IPS DF 6.9 (cell line): Measurements from ENCODE around the gene CNOT4.
"Not testable (repeated sequence)": the region's sequence is repeated elsewhere in the genome, so short reads cannot be mapped to it uniquely, and the experiment has no call there.

Source experiments
- DNase-seq: peaks from one replicate; pipeline ENCODE4 v3.0.0-alpha.2; 2013; ENCODE audit warnings: low read depth, low spot score
- H3K27ac ChIP-seq: one replicate; pipeline ENCODE4 v1.5.1; 2013; ENCODE audit warnings: low read length, control low read depth
- H3K27me3 ChIP-seq: 2 replicates; pipeline ENCODE4 v1.6.1; 2013; ENCODE audit warnings: mild to moderate bottlenecking, low read length; ENCODE audit not compliant: control insufficient read depth, insufficient read depth
- H3K36me3 ChIP-seq: 2 replicates; pipeline ENCODE4 v1.6.1; 2013; ENCODE audit warnings: low read length; ENCODE audit not compliant: control insufficient read depth, insufficient read depth
- H3K4me1 ChIP-seq: 2 replicates; pipeline ENCODE4 v1.6.1; 2013; ENCODE audit warnings: low read length; ENCODE audit not compliant: control insufficient read depth, insufficient read depth
- H3K4me3 ChIP-seq: 2 replicates; pipeline ENCODE4 v1.5.1; 2013; ENCODE audit warnings: mild to moderate bottlenecking, low read length
- H3K9me3 ChIP-seq: 2 replicates; pipeline ENCODE4 v1.6.1; 2013; ENCODE audit warnings: low read length, inconsistent platforms; ENCODE audit not compliant: control insufficient read depth, insufficient read depth
- WGBS: extraction: QIAGEN DNeasy Blood & Tissue Kit; methylation state at CpG from one replicate; pipeline ENCODE4 v1.1.7; 2013; ENCODE audit warnings: mixed read lengths, missing lambda C conversion rate; ENCODE audit not compliant: insufficient read length, insufficient coverage; 5-methylcytosine and 5-hydroxymethylcytosine counted together

The CNOT4 gene

GRCh38 chr7:135320953-135321352 lies 188.9 kb downstream of the CNOT4 start:
- H3K27me3 ChIP-seq = not testable (repeated sequence)

GRCh38 chr7:135320268-135320667 lies 189.6 kb downstream of the CNOT4 start:
- no CpG with 5 or more reads among the region's 8 CpGs for WGBS
- no peaks in the 10 kb centered on the region for H3K36me3 ChIP-seq
- no peak overlapping the region for H3K4me3 ChIP-seq
- no peaks in the 10 kb centered on the region for H3K27me3 ChIP-seq
- no peak for DNase-seq
- no peaks in the 10 kb centered on the region for H3K4me1 ChIP-seq
- no peak overlapping the region for H3K27ac ChIP-seq
- H3K9me3 ChIP-seq = no peaks in the 10 kb centered on the region

More at GRCh38 chr7:135320953-135321352, 188.9 kb downstream of the CNOT4 start:
- no CpG with 5 or more reads among the region's 6 CpGs for WGBS
- not testable (repeated sequence) for DNase-seq, H3K36me3 ChIP-seq, H3K27ac ChIP-seq, H3K4me3 ChIP-seq, H3K9me3 ChIP-seq, H3K4me1 ChIP-seq

DNA sequence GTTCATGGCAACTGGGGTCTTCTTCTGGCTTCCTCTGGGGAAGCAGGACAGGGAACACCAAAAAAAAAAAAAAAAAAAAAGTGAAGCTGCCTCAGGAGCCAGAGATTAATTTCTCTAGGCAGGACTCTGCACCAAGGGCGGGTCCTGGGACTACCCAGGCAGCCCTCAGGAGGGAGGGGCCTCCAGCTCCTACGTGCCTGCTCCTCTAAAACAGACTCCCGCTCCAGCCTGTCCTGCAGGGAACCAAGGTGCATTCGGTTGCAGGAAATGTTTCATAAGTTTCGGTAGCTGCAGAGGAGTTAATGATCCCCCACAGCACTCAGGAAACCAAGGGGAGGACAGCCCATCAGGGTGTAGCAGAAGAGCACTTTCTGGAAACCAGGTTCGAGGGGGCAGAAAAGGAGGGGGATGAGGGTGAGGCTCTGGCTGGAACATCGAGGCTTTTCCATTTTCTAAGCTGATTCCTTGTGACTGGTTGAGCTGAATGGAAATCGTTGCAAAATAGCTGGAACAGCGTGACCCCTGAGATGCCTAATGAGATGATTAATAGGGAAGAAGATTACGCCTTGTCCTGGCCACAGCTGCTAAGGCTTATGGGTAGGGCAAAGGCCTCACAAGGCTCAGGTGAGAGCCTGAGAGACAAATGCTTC lies 192.1 kb downstream of the CNOT4 start:
- H3K27me3 ChIP-seq = no peaks in the 10 kb centered on the region
- DNase-seq = no peak

DNA sequence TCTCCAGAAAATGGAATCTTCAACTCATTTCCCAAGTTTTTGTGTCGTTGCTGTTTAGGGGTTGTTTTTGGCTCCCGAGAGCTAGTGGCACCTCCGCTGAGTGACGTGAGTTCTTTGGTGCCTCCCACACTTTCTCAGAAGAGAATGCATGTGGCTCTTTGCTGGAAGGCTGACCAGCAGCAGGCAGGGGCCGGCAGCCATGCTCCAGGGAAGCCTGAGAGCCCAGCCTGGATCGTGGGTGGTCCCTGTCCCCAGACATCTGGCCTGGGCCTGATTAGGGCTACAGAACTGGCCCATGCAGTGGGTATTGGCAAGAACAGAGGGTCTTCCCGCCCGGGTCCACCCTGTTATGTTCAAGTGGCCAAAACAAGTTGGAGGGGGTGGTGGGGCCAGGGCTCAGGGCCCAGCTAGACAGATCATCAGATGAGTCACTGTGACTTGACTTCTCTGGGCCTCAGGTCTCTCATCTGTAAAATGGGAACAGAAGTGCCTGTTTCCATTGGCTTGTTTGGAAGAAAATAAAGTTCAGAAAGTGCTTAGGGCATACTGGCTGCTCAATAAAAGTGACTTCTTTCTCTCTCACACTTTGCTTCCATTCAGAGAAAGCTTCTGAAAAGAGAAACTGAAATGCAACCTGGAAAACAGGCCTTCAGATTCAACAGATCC lies 193.1 kb downstream of the CNOT4 start:
- no peak for DNase-seq
- WGBS = no CpG with 5 or more reads among the region's 8 CpGs
- H3K9me3 ChIP-seq = no peaks in the 10 kb centered on the region
- H3K4me3 ChIP-seq = no peak overlapping the region
- H3K27me3 ChIP-seq = no peaks in the 10 kb centered on the region
- no peaks in the 10 kb centered on the region for H3K36me3 ChIP-seq
- H3K4me1 ChIP-seq = no peaks in the 10 kb centered on the region
- no peak overlapping the region for H3K27ac ChIP-seq

More for the DNA sequence above, 192.1 kb downstream of the CNOT4 start:
- Histone ChIP-seq H3K27ac (no peak overlapping the region), H3K4me3 (no peak overlapping the region), H3K4me1 (no peaks in the 10 kb centered on the region), H3K9me3 (no peaks in the 10 kb centered on the region), H3K36me3 (no peaks in the 10 kb centered on the region)
- no CpG with 5 or more reads among the region's 10 CpGs for WGBS

DNA sequence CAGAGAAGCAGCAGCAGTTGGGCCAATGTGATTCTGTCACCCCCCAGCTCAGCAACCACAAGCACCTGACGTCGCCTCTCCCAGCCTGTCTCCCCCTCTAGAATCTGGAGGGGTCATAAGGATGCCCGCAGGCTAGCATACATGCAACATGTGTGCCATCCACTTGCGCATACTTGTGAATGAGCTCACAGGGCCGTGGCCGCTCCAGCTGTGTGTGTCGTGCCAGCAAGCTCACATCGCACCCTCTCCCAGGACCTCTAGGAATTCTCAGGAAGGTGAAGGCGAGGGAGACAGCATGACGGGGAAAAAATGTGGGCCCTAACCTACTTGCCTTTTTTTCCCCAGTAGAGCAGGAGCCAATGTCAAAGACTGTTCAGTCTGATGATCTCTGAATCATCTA lies 195.9 kb downstream of the CNOT4 start:
- H3K4me3 ChIP-seq = no peak overlapping the region
- no peak for DNase-seq
- no peak overlapping the region for H3K27ac ChIP-seq
- no peaks in the 10 kb centered on the region for H3K9me3 ChIP-seq
- no peaks in the 10 kb centered on the region for H3K36me3 ChIP-seq
- WGBS = no CpG with 5 or more reads among the region's 10 CpGs
- no peaks in the 10 kb centered on the region for H3K4me1 ChIP-seq
- H3K27me3 ChIP-seq = no peaks in the 10 kb centered on the region
